SK-N-SH (cell line): ENCODE data around the gene MYL2.

ENCODE experiments used
- CTCF ChIP-seq: fragments of 200-600 bp; sonication (generic); IDR thresholded peaks from 2 replicates; pipeline ENCODE4 v1.6.1; 2017; ENCODE audit warnings: antibody characterized with exemption, mild to moderate bottlenecking, moderate library complexity
- EP300 ChIP-seq, 2 experiments: IDR thresholded peaks; 2 replicates each; pipeline versions ENCODE4 v1.4.0 to v1.6.1; 2012; ENCODE audit warnings: borderline replicate concordance in 1 of 2, low read depth in 1 of 2, low read length in 1 of 2
- EZH2phosphoT487 ChIP-seq: fragments of 200-600 bp; sonication (generic); IDR thresholded peaks from 2 replicates; pipeline ENCODE4 v1.6.1; 2017; ENCODE audit warnings: low read depth, mixed run types, mild to moderate bottlenecking, antibody characterized with exemption, moderate library complexity, borderline replicate concordance
- IRF3 ChIP-seq: fragments of 150-350 bp; IDR thresholded peaks from 2 replicates; pipeline ENCODE4 v1.6.1; 2016; ENCODE audit warnings: mild to moderate bottlenecking, low read depth, low read length
- MAX ChIP-seq: IDR thresholded peaks from 2 replicates; pipeline ENCODE4 v1.4.0; 2012; ENCODE audit warnings: low read depth
- PBX3 ChIP-seq: IDR thresholded peaks from 2 replicates; pipeline ENCODE4; 2012
- POLR2AphosphoS5 ChIP-seq: IDR thresholded peaks from 2 replicates; pipeline ENCODE4 v1.6.1; 2012; ENCODE audit warnings: low read depth, low read length
- RAD21 ChIP-seq: IDR thresholded peaks from 2 replicates; pipeline ENCODE4 v1.6.1; 2012; ENCODE audit warnings: mild to moderate bottlenecking, low read length
- REST ChIP-seq: IDR thresholded peaks from 2 replicates; pipeline ENCODE4 v1.6.1; 2012; ENCODE audit warnings: mild to moderate bottlenecking, low read depth, low read length, moderate library complexity
- RFX5 ChIP-seq: IDR thresholded peaks from 2 replicates; pipeline ENCODE4 v1.6.1; 2012; ENCODE audit warnings: mild to moderate bottlenecking, improper control_type of control experiment, low read length
- RXRA ChIP-seq: IDR thresholded peaks from 2 replicates; pipeline ENCODE4 v1.4.0; 2012; ENCODE audit warnings: low read depth, mild to moderate bottlenecking, borderline replicate concordance
- TCF12 ChIP-seq: IDR thresholded peaks from 2 replicates; pipeline ENCODE4 v1.4.0; 2012
- TEAD4 ChIP-seq: IDR thresholded peaks from 2 replicates; pipeline ENCODE4 v1.4.0; 2012; ENCODE audit warnings: mild to moderate bottlenecking, borderline replicate concordance; ENCODE audit not compliant: insufficient read depth
- ZBTB33 ChIP-seq: IDR thresholded peaks from 2 replicates; pipeline ENCODE4 v1.4.0; 2012; ENCODE audit warnings: low read depth, borderline replicate concordance

- no peak for TF ChIP-seq EZH2phosphoT487
- no peak for TF ChIP-seq ZBTB33
- no peak for TF ChIP-seq CTCF
- TF ChIP-seq RXRA = no peak
- no peak for TF ChIP-seq POLR2AphosphoS5
- TF ChIP-seq EP300 (IDR thresholded peaks at IDR 0.05; ENCODE audit: borderline replicate concordance in 1 of 2, low read depth in 1 of 2, low read length in 1 of 2) = no peak
- no peak for TF ChIP-seq REST
- TF ChIP-seq PBX3 = no peak
- TF ChIP-seq RFX5 = no peak
- TF ChIP-seq MAX = no peak
- no peak for TF ChIP-seq RAD21
- TF ChIP-seq TEAD4 = no peak
- TF ChIP-seq TCF12 = no peak
- no peak for TF ChIP-seq IRF3
These were observed 37.1 kb downstream of the MYL2 start for GRCh38 chr12:110883251-110883650.
